DOHH2 (cell line): ENCODE data around the gene CNN2.

Experiments
- H3F3A ChIP-seq: fragments of 200-600 bp; sonication (generic), shearing (Covaris generic); 2 replicates; pipeline ENCODE4 v1.6.0; 2016; ENCODE audit warnings: antibody characterized with exemption, mild to moderate bottlenecking; ENCODE audit not compliant: control insufficient read depth, insufficient read depth
- H3K27ac ChIP-seq: fragments of 200-600 bp; sonication (generic); 2 replicates; pipeline ENCODE4 v1.5.1; 2014; ENCODE audit warnings: low read depth, mild to moderate bottlenecking, low read length, moderate library complexity
- H3K27me3 ChIP-seq: fragments of 200-600 bp; sonication (generic); 2 replicates; pipeline ENCODE4 v1.6.1; 2014; ENCODE audit warnings: mild to moderate bottlenecking, low read length, mixed read lengths; ENCODE audit not compliant: control insufficient read depth
- H3K36me3 ChIP-seq: fragments of 200-600 bp; sonication (generic); 2 replicates; pipeline ENCODE4 v1.6.1; 2014; ENCODE audit warnings: mild to moderate bottlenecking, low read length, moderate library complexity, mixed read lengths; ENCODE audit not compliant: control insufficient read depth
- H3K4me1 ChIP-seq: fragments of 200-600 bp; sonication (generic); 2 replicates; pipeline ENCODE4 v1.6.1; 2014; ENCODE audit warnings: mild to moderate bottlenecking, low read length, mixed read lengths; ENCODE audit not compliant: control insufficient read depth
- H3K4me2 ChIP-seq: fragments of 200-600 bp; sonication (generic); 2 replicates; pipeline ENCODE4 v1.6.0; 2014; ENCODE audit warnings: mild to moderate bottlenecking, low read length, moderate library complexity
- H3K4me3 ChIP-seq: fragments of 200-600 bp; sonication (generic); 2 replicates; pipeline ENCODE4 v1.5.1; 2014; ENCODE audit warnings: mild to moderate bottlenecking, low read length, mixed read lengths
- H3K79me2 ChIP-seq: fragments of 200-600 bp; sonication (generic); 2 replicates; pipeline ENCODE4 v1.6.1; 2014; ENCODE audit warnings: mild to moderate bottlenecking, low read length, mixed read lengths; ENCODE audit not compliant: control insufficient read depth
- H3K9me2 ChIP-seq: fragments of 200-600 bp; sonication (generic); replicated peaks from 2 replicates; pipeline ENCODE4 v1.6.1; 2014; ENCODE audit warnings: mild to moderate bottlenecking, low read length, mixed read lengths; ENCODE audit not compliant: control insufficient read depth
- H3K9me3 ChIP-seq: fragments of 200-600 bp; sonication (generic); 2 replicates; pipeline ENCODE4 v1.6.1; 2014; ENCODE audit warnings: antibody characterized with exemption, low read length, mixed read lengths; ENCODE audit not compliant: control insufficient read depth, insufficient read depth
- H4K20me1 ChIP-seq: fragments of 200-600 bp; sonication (generic); 2 replicates; pipeline ENCODE4 v1.6.0; 2014; ENCODE audit warnings: low read depth, mild to moderate bottlenecking, antibody characterized with exemption, low read length, moderate library complexity; ENCODE audit not compliant: control insufficient read depth, insufficient read depth
- CTCF ChIP-seq: fragments of 200-600 bp; sonication (generic); IDR thresholded peaks from one replicate; pipeline ENCODE4 v1.5.1; 2014; ENCODE audit warnings: antibody characterized with exemption, mild to moderate bottlenecking, low read depth, low read length; ENCODE audit not compliant: poor library complexity, severe bottlenecking
- EZH2phosphoT487 ChIP-seq: fragments of 200-600 bp; sonication (generic); IDR thresholded peaks from 2 replicates; pipeline ENCODE4 v1.6.1; 2017; ENCODE audit warnings: borderline replicate concordance, mild to moderate bottlenecking, antibody characterized with exemption, low read length, moderate library complexity, mixed read lengths

Gene CNN2

GRCh38 chr19:1010586-1011510 lies 15.6 kb upstream of the CNN2 start:
- no peak overlapping the region for H3K4me2 ChIP-seq
- no peak overlapping the region for H3K4me3 ChIP-seq
- H3K9me2 ChIP-seq = no peaks in the 10 kb centered on the region
- no peaks in the 10 kb centered on the region for H3K4me1 ChIP-seq
- no peak for TF ChIP-seq CTCF
- TF ChIP-seq EZH2phosphoT487 = no peak
- no peaks in the 10 kb centered on the region for H3K27me3 ChIP-seq
- peaks cover 77% of the 10 kb centered on the region for H3K36me3 ChIP-seq
- no peak overlapping the region for H3K27ac ChIP-seq
- H3K9me3 ChIP-seq = no peaks in the 10 kb centered on the region
- peaks cover 31% of the 10 kb centered on the region for H3K79me2 ChIP-seq
- H4K20me1 ChIP-seq = peaks cover 8% of the 10 kb centered on the region; the same call in 1 of the 2 replicates
- H3F3A ChIP-seq = no peaks in the 10 kb centered on the region

GRCh38 chr19:1011831-1012333 lies 14.5 kb upstream of the CNN2 start:
- no peaks in the 10 kb centered on the region for H3F3A ChIP-seq
- peaks cover 15% of the 10 kb centered on the region; the same call in 1 of the 2 replicates for H4K20me1 ChIP-seq
- peaks cover 41% of the 10 kb centered on the region for H3K79me2 ChIP-seq
- no peak overlapping the region for H3K27ac ChIP-seq
- H3K4me1 ChIP-seq = peaks cover 2% of the 10 kb centered on the region
- no peaks in the 10 kb centered on the region for H3K9me3 ChIP-seq
- H3K4me2 ChIP-seq = no peak overlapping the region
- no peak overlapping the region for H3K4me3 ChIP-seq
- TF ChIP-seq EZH2phosphoT487 (no peak), CTCF (no peak)
- H3K27me3 ChIP-seq = no peaks in the 10 kb centered on the region
- H3K9me2 ChIP-seq = no peaks in the 10 kb centered on the region
- H3K36me3 ChIP-seq = peaks cover 81% of the 10 kb centered on the region

GRCh38 chr19:1012334-1012733 lies 14.1 kb upstream of the CNN2 start:
- no peaks in the 10 kb centered on the region for H3K27me3 ChIP-seq
- H3F3A ChIP-seq = no peaks in the 10 kb centered on the region
- H3K36me3 ChIP-seq = peaks cover 80% of the 10 kb centered on the region
- no peaks in the 10 kb centered on the region for H3K9me3 ChIP-seq
- no peak overlapping the region for H3K4me3 ChIP-seq
- no peak overlapping the region for H3K4me2 ChIP-seq
- no peaks in the 10 kb centered on the region for H3K9me2 ChIP-seq
- peaks cover 46% of the 10 kb centered on the region for H3K79me2 ChIP-seq
- no peak for TF ChIP-seq CTCF
- TF ChIP-seq EZH2phosphoT487 = no peak
- peaks cover 18% of the 10 kb centered on the region; the same call in 1 of the 2 replicates for H4K20me1 ChIP-seq
- H3K27ac ChIP-seq = no peak overlapping the region
- H3K4me1 ChIP-seq = peaks cover 6% of the 10 kb centered on the region
